Activated CD8-positive, alpha-beta memory T cell treated with anti-CD3 and anti-CD28 coated beads for 24 hours (primary cell): ENCODE data around the gene WWOX.

Source experiments
- DNase-seq: peaks from one replicate; pipeline ENCODE4 v3.0.0-alpha.2; 2020

Gene WWOX

GRCh38 chr16:79171931-79172705 is 1072.7 kb downstream of the WWOX start:
- no peak for DNase-seq

GRCh38 chr16:79172976-79173500 is 1073.6 kb downstream of the WWOX start:
- DNase-seq, result no peak

- no peak for DNase-seq
Observed at GRCh38 chr16:79173919-79174318, 1074.5 kb downstream of the WWOX start.

- no peak for DNase-seq
Observed at GRCh38 chr16:79175286-79176057, 1076.0 kb downstream of the WWOX start.

- no peak for DNase-seq
Observed at GRCh38 chr16:79177018-79177417, 1077.6 kb downstream of the WWOX start.

GRCh38 chr16:79181419-79181818 is 1082.0 kb downstream of the WWOX start:
- no peak for DNase-seq

- DNase-seq, result no peak
Observed at GRCh38 chr16:79182616-79183015, 1083.2 kb downstream of the WWOX start.

GRCh38 chr16:79183571-79183970 is 1084.1 kb downstream of the WWOX start:
- DNase-seq, result no peak

- no peak for DNase-seq
Observed at GRCh38 chr16:79184464-79185030, 1085.1 kb downstream of the WWOX start.

GRCh38 chr16:79185711-79186110 is 1086.3 kb downstream of the WWOX start:
- DNase-seq, result no peak

- DNase-seq, result no peak
Observed at GRCh38 chr16:79186196-79186595, 1086.7 kb downstream of the WWOX start.

- no peak for DNase-seq
Observed at GRCh38 chr16:79188115-79188738, 1088.8 kb downstream of the WWOX start.

- DNase-seq, result no peak
Observed at GRCh38 chr16:79188739-79189122, 1089.3 kb downstream of the WWOX start.

- DNase-seq, result no peak
Observed at GRCh38 chr16:79190542-79190941, 1091.1 kb downstream of the WWOX start.

GRCh38 chr16:79191933-79192332 is 1092.5 kb downstream of the WWOX start:
- no peak for DNase-seq

- no peak for DNase-seq
Observed at GRCh38 chr16:79192904-79193303, 1093.5 kb downstream of the WWOX start.

- no peak for DNase-seq
Observed at GRCh38 chr16:79194291-79194690, 1094.8 kb downstream of the WWOX start.

- no peak for DNase-seq
Observed at GRCh38 chr16:79195938-79196337, 1096.5 kb downstream of the WWOX start.

- no peak for DNase-seq
Observed at GRCh38 chr16:79201436-79201835, 1102.0 kb downstream of the WWOX start.

GRCh38 chr16:79202977-79203376 is 1103.5 kb downstream of the WWOX start:
- DNase-seq, result no peak

- DNase-seq, result no peak
Observed at GRCh38 chr16:79204486-79204885, 1105.0 kb downstream of the WWOX start.

- no peak for DNase-seq
Observed at GRCh38 chr16:79206889-79207288, 1107.4 kb downstream of the WWOX start.

GRCh38 chr16:79209308-79209707 is 1109.9 kb downstream of the WWOX start:
- peak; percentile 13 for DNase-seq
